ENCODE results near the gene RAG1. TPM values are rescaled to one million over a fixed set of nuclear protein-coding genes. Genes with fewer than 3 reads are reported as not detected.

Gene RAG1
- total RNA-seq, 1 experiment from 2014 or later, result 0.23 TPM

DNA sequence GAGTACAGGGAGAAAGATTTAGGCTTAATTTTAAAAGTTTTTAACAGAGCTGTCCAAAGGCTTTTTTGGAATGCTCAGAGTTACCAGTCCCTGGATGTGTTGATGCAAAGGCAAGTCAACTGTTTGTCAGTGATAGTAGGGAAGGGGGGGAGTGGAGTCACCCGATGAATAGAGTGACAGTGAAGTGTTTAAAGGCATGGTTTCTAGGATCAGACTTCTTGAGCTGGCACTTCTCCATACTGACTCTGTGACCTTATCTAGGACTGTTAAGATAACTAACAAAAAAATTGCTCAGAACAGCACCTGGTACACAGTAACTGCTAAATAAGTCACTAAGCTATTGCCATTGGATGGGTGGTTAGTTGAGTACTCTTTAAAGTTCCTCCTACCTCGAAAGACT lies 41.6 kb downstream of the RAG1 start:
- H3K36me3 Mint-ChIP-seq (ENCODE audit: insufficient read depth, unreplicated experiment), result no peaks in the 10 kb centered on the region
- intact Hi-C loops (cut with micrococcal nuclease; ENCODE audit: unreplicated experiment), result no loop called here
- no peak overlapping the region for H3K4me3 Mint-ChIP-seq (ENCODE audit: unreplicated experiment)
- no peak for DNase-seq
- Histone ChIP-seq H3K27me3 (replicated peaks; ENCODE audit: control insufficient read depth, insufficient read depth, low read length) (no peaks in the 10 kb centered on the region), H3K4me3 (ENCODE audit: low read depth, low read length) (no peak overlapping the region), H3K9me3 (no peaks in the 10 kb centered on the region), H3K36me3 (ENCODE audit: control insufficient read depth, insufficient read depth, low read length) (no peaks in the 10 kb centered on the region), H3K4me1 (no peaks in the 10 kb centered on the region)
- no peaks in the 10 kb centered on the region for H3K9me3 Mint-ChIP-seq (ENCODE audit: unreplicated experiment)
- CTCF ChIA-PET, result no interaction called here
- H3K27me3 Mint-ChIP-seq (ENCODE audit: insufficient read depth, unreplicated experiment), result no peaks in the 10 kb centered on the region
- H3K27ac Mint-ChIP-seq (ENCODE audit: unreplicated experiment), result no peak overlapping the region
- no peaks in the 10 kb centered on the region for H3K4me1 Mint-ChIP-seq (ENCODE audit: low read depth, unreplicated experiment)
- BruUV-seq (replicated peaks), result no TSS peak
- POLR2A ChIA-PET, result no interaction called here
- TF ChIP-seq, protein P1, sequence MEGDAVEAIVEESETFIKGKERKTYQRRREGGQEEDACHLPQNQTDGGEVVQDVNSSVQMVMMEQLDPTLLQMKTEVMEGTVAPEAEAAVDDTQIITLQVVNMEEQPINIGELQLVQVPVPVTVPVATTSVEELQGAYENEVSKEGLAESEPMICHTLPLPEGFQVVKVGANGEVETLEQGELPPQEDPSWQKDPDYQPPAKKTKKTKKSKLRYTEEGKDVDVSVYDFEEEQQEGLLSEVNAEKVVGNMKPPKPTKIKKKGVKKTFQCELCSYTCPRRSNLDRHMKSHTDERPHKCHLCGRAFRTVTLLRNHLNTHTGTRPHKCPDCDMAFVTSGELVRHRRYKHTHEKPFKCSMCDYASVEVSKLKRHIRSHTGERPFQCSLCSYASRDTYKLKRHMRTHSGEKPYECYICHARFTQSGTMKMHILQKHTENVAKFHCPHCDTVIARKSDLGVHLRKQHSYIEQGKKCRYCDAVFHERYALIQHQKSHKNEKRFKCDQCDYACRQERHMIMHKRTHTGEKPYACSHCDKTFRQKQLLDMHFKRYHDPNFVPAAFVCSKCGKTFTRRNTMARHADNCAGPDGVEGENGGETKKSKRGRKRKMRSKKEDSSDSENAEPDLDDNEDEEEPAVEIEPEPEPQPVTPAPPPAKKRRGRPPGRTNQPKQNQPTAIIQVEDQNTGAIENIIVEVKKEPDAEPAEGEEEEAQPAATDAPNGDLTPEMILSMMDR (IDR thresholded peaks at IDR 0.05; ENCODE audit: insufficient read depth in 1 of 2, low read depth in 1 of 2, low read length in 1 of 2, severe bottlenecking in 1 of 2, unreplicated experiment in 1 of 2), result no peak

DNA sequence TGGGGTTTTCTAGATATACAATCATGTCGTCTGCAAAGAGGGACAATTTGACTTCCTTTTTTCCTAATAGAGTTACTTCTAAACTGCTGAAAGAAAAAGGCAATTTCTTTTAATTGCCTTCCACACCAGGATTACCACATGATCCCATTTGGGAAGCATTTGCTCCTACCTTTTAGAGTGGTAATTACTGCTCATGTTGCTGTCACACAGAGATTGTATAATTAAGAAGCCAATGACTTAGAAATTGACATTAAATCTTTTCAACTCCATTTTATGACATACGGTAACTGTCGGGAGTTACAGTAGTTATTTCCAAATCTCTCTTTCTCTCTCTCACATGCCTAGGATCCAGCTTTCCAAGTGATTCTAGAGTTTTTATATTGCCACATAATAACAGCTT lies 48.0 kb downstream of the RAG1 start:
- no peak overlapping the region for H3K4me3 ChIP-seq (ENCODE audit: low read depth, low read length)
- Mint-ChIP-seq H3K4me1 (ENCODE audit: low read depth, unreplicated experiment) (no peaks in the 10 kb centered on the region), H3K4me3 (ENCODE audit: unreplicated experiment) (no peak overlapping the region), H3K27ac (ENCODE audit: unreplicated experiment) (no peak overlapping the region), H3K27me3 (ENCODE audit: insufficient read depth, unreplicated experiment) (no peaks in the 10 kb centered on the region), H3K36me3 (ENCODE audit: insufficient read depth, unreplicated experiment) (no peaks in the 10 kb centered on the region), H3K9me3 (ENCODE audit: unreplicated experiment) (no peaks in the 10 kb centered on the region)
- no peaks in the 10 kb centered on the region for H3K27me3 ChIP-seq (replicated peaks; ENCODE audit: control insufficient read depth, insufficient read depth, low read length)
- no peaks in the 10 kb centered on the region for H3K4me1 ChIP-seq
- DNase-seq, result no peak
- TF ChIP-seq, protein P1 (IDR thresholded peaks at IDR 0.05; ENCODE audit: insufficient read depth in 1 of 2, low read depth in 1 of 2, low read length in 1 of 2, severe bottlenecking in 1 of 2, unreplicated experiment in 1 of 2), result no peak
- H3K9me3 ChIP-seq, result no peaks in the 10 kb centered on the region
- H3K36me3 ChIP-seq (ENCODE audit: control insufficient read depth, insufficient read depth, low read length), result no peaks in the 10 kb centered on the region
- CTCF ChIA-PET, result no interaction called here
- POLR2A ChIA-PET, result no interaction called here
- no TSS peak for BruUV-seq (replicated peaks)
- intact Hi-C loops (cut with micrococcal nuclease; ENCODE audit: unreplicated experiment), result no loop called here

DNA sequence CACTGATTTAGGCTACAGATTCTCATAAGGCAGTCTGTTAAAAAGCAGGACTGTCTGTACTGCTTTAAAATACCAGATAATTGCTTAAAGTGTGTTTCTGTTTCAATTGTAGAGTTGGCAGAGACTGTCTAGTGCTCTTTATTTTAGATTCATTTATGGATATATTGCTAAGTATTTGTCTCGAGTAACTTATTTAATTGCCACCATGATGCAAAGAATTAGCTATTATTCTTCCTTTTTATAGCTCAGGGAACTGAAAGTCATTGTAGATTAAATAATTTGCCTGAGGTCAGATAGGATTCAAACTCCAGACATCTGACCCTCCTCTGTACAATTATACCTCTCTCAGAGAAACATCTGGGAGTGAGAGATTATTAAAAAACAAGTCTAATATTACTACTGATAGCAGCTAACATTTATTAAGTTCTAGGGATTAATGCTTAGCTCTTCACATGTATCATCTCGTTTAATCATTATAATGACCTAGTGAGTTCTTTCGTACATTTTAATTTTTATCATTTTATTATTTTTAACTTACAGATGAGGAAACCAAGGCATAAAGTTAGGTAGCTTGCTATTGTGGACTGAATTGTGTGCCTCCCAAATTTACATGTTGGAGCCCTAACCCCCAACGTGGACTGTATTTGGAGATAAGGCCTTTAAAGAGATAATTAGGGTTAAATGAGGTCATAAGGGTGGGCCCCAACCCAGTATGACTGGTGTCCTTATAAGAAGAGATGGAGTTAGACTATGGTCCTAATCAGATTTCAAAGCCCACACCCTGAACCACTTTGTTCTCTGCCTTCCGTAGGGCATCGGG lies 49.9 kb downstream of the RAG1 start:
- H3K4me3 Mint-ChIP-seq (ENCODE audit: unreplicated experiment), result no peak overlapping the region
- no peaks in the 10 kb centered on the region for H3K4me1 ChIP-seq
- no peaks in the 10 kb centered on the region for H3K27me3 Mint-ChIP-seq (ENCODE audit: insufficient read depth, unreplicated experiment)
- no peaks in the 10 kb centered on the region for H3K9me3 ChIP-seq
- H3K27me3 ChIP-seq (replicated peaks; ENCODE audit: control insufficient read depth, insufficient read depth, low read length), result no peaks in the 10 kb centered on the region
- intact Hi-C loops (cut with micrococcal nuclease; ENCODE audit: unreplicated experiment), result no loop called here
- no peak overlapping the region for H3K27ac Mint-ChIP-seq (ENCODE audit: unreplicated experiment)
- DNase-seq, result no peak
- no peaks in the 10 kb centered on the region for H3K4me1 Mint-ChIP-seq (ENCODE audit: low read depth, unreplicated experiment)
- BruUV-seq (replicated peaks), result no TSS peak
- H3K9me3 Mint-ChIP-seq (ENCODE audit: unreplicated experiment), result no peaks in the 10 kb centered on the region
- POLR2A ChIA-PET, result no interaction called here
- H3K36me3 ChIP-seq (ENCODE audit: control insufficient read depth, insufficient read depth, low read length), result no peaks in the 10 kb centered on the region
- CTCF ChIA-PET, result no interaction called here
- TF ChIP-seq, protein P1 (IDR thresholded peaks at IDR 0.05; ENCODE audit: insufficient read depth in 1 of 2, low read depth in 1 of 2, low read length in 1 of 2, severe bottlenecking in 1 of 2, unreplicated experiment in 1 of 2), result no peak
- no peak overlapping the region for H3K4me3 ChIP-seq (ENCODE audit: low read depth, low read length)
- no peaks in the 10 kb centered on the region for H3K36me3 Mint-ChIP-seq (ENCODE audit: insufficient read depth, unreplicated experiment)
